ENCODE measurements around the gene ATP6V0E2.

Gene ATP6V0E2

GRCh38 chr7:149838992-149839408 lies 34.8 kb upstream of the ATP6V0E2 start:
- no peak for DNase-seq

- DNase-seq, result no peak
Observed at GRCh38 chr7:149839933-149840332, 33.8 kb upstream of the ATP6V0E2 start.

GRCh38 chr7:149843566-149843965 lies 30.2 kb upstream of the ATP6V0E2 start:
- no peak for DNase-seq

DNA sequence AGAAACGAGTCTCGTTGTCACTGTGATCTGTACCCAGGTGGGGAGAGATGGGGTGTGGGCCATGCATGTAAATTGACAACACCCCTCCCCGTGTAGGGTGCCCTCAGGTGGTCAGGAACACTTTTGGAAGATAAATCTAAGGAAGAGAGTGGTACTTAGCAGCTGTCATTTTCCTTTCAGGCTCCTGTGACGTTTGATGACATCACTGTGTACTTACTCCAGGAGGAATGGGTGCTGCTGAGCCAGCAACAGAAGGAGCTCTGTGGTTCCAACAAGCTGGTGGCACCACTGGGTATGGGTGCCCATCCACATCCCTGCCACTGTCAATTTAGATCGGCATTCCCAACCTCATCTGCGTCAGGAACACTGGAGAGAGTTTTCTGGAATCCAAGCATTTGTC lies 29.3 kb upstream of the ATP6V0E2 start:
- DNase-seq, result no peak

GRCh38 chr7:149845257-149845980 lies 28.4 kb upstream of the ATP6V0E2 start:
- DNase-seq, result no peak

- no peak for DNase-seq
Observed at GRCh38 chr7:149846021-149846420, 27.7 kb upstream of the ATP6V0E2 start.

- no peak for DNase-seq
Observed at GRCh38 chr7:149846436-149847046, 27.2 kb upstream of the ATP6V0E2 start.

GRCh38 chr7:149849174-149849573 lies 24.6 kb upstream of the ATP6V0E2 start:
- no peak for DNase-seq

DNA sequence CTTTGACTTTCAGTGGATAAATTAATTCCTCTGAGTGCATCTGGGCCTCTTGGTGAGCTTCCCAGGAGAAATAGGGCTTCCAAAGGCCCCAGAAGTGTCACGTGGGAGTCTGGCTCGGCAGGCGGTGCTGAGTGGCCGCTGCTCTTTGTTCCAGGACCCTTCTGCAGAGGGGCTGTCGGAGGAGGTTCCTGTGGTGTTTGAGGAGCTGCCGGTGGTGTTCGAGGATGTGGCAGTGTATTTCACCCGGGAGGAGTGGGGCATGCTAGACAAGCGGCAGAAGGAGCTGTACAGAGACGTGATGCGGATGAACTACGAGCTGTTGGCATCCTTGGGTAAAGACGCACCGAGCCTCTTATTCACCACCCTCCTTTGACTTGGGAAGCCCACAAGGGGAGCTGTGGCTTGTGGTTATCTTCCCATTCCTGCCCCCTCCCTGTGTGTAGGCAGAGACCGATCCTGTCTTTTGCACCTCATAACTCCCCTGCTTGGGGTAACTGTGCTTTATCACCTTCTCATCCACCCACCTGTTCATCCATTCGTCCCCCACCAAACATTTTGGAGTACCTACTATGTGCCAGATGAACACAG lies 23.7 kb upstream of the ATP6V0E2 start:
- DNase-seq, result no peak

- no peak for DNase-seq
Observed at GRCh38 chr7:149850716-149851115, 23.1 kb upstream of the ATP6V0E2 start.

DNA sequence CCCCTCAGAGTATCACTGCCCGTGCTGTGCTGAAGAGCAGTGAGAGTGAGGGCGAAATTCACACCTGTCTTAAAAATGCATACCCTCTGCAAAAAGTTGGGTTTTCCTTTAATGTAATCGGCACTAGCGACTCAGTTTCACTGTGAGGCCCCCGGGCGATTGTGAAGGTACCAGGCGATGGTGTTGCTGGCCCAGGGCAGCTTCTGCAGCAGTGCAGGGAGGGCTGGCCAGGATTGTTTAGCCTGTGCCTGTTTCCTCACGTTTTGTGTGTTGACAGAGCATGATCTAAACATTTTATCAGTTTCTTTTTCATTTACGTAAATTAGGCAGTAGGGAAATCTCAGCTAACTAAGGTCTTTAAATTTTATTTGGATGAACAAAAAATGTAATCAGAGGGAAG lies 22.3 kb upstream of the ATP6V0E2 start:
- no peak for DNase-seq

GRCh38 chr7:149853157-149853556 lies 20.6 kb upstream of the ATP6V0E2 start:
- no peak for DNase-seq

DNA sequence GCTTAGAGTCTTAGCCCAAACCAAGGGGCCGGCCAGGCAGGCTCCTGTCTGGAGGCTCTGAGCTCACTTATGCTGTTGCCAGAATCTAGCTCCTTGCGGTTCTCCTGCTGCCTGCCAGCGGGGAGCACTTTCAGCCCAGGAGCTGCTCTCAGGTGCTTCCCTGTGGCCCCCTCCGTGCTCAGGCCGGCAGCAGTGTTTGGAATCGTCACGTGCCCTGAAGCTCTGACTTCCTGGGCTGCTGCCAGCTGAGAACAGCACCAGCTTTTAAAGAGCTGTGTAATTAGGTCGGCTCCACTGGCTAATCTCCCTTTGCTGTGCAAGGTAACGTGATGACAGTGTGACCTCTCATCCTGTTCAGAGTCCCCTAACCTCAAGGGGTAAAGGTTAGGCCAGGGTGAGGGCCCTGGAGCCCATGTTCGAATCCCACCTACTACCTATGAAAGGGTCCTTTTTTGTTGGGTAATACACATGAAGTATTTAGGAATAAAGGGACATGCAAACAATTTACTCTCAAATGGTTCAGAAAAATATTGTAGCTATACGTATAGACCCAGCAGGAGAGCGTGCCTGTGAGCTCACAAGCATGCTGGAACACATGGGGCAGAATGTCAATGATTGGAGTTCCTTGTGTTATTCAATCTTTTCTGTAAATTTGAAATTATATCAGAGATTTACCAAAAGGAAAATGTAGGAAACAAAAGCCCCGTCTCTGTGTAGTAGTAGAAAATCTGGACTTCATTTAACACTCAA lies 19.0 kb upstream of the ATP6V0E2 start:
- no peak for DNase-seq

DNA sequence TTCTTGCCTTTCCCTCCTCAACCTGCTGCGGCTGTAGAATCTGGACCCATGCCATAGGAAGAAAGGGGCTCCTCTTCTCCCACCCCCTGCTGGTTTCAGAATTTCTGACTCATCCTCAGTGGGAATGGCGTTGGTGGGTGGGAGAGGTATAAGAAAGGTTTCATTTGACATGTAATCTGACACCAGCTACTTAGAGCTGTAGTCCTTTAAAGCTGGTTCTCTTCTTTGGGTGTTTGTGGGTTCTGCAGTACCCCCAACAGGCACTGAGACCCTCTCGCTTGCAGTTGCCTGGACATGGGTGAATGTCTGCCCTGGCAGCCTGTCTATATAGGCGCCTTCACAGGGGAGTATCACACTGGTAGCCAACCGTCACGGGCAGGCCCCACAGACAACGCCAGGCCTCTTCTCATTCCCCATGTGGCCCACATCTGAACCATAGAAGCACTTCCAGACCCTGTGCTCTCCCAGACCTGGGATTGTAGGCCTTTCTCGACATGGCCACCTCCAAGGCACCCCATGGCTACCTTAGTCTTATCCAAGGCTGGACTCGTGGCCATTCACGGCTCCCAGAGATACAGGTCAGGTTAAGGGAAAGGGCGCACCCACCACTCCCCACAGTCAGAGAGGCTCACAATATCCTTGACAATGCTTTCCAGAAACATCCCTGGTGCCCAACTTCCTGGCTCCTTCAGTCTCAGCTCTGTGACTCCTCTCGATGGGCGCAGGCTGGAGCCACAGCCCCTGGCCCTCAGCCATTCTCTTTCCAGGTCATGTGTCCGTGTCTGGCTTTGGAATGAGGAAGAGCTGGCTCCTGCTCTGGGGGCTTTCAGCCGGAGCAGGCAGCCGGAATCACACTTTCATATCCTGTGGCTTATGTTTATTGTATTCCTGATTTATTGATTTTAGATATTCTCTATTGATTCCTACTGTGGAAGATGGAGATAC lies 18.1 kb upstream of the ATP6V0E2 start:
- no peak for DNase-seq

GRCh38 chr7:149856583-149856982 lies 17.2 kb upstream of the ATP6V0E2 start:
- DNase-seq, result no peak

- no peak for DNase-seq
Observed at GRCh38 chr7:149859369-149859768, 14.4 kb upstream of the ATP6V0E2 start.

DNA sequence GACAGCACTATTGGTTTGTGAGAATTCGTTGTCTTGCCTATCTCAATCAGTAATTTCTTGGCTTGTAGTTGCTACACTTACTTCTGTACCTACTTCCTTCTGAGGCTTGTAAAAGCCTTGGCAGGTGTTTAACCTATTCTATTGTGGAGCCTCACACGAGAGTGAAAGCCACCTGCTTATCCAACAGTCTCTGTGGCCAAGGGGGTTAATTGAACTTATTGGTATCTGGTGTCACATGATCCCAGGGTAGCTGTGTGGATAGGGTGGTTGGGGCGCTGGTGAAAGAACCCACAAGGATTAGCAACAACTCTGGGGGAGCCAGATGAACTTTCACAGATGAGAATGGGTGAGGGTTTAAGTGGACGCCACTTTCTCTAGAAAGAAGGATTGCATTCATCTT lies 13.9 kb upstream of the ATP6V0E2 start:
- DNase-seq, result no peak

GRCh38 chr7:149860821-149861727 lies 12.7 kb upstream of the ATP6V0E2 start:
- DNase-seq, result no peak

DNA sequence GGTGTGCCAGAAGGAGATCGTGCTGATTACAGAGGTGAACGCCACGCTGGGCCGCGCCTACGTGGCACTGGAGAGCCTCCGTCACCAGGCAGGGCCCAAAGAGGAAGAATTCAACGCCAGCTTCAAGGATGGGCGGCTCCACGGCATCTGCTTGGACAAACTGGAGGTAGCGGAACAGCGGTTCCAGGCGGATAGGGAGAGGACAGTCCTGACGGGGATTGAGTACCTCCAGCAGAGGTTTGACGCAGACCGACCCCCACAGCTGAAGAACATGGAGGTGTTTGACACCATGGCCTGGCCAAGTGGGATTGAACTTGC lies 12.1 kb upstream of the ATP6V0E2 start:
- DNase-seq, result no peak

GRCh38 chr7:149862156-149862555 lies 11.6 kb upstream of the ATP6V0E2 start:
- DNase-seq, result no peak

DNA sequence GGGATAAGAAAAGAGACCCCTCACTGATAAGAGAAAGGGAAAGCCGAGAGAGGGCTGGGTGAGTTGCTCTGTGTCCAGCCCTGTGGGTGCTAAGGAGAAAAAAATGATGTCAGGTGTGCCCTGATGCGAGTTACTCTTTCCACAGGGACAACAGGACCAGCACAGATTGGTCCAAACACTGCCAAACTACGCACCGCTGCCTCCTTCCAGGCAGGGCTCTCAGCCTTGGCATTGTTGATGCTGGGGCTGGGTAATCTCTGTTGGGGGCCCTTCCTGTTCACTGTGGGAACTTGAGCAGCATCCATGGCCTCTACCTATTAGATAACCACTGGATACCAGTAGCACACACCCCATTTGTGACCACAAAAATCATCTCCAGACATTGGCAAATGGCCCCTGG lies 10.3 kb upstream of the ATP6V0E2 start:
- DNase-seq, result no peak

GRCh38 chr7:149864023-149864422 lies 9.7 kb upstream of the ATP6V0E2 start:
- no peak for DNase-seq
